HepG2 (cell line): ENCODE measurements around the gene PIM3. TPM values are rescaled to one million over a fixed set of nuclear protein-coding genes. Genes with fewer than 3 reads are reported as not detected.

ENCODE experiments used
- ATF7-NPFF ChIP-seq: sonication (generic); formaldehyde crosslinking; IDR thresholded peaks from 2 replicates; pipeline ENCODE4 v1.8.1; 2023; ENCODE audit warnings: mild to moderate bottlenecking, low read depth, missing genetic modification reagents, moderate library complexity
- JDP2 ChIP-seq: sonication (generic); formaldehyde crosslinking; IDR thresholded peaks from 2 replicates; pipeline ENCODE4 v1.8.1; 2022; ENCODE audit warnings: missing genetic modification reagents, borderline replicate concordance
- JUND ChIP-seq: sonication (generic); formaldehyde crosslinking; IDR thresholded peaks from 2 replicates; pipeline ENCODE4 v1.8.0; 2022; ENCODE audit warnings: mild to moderate bottlenecking, missing genetic modification reagents
- MBNL3 ChIP-seq: fragments of 250-450 bp; sonication (Bioruptor Pico); conservative IDR thresholded peaks from 2 replicates; pipeline ENCODE4 v1.8.0; 2022; ENCODE audit warnings: mild to moderate bottlenecking, inconsistent platforms
- MIXL1 ChIP-seq: IDR thresholded peaks from 2 replicates; pipeline ENCODE4 v1.6.1; 2016
- MTA3 ChIP-seq: sonication (generic); formaldehyde crosslinking; IDR thresholded peaks from 2 replicates; pipeline ENCODE4 v1.4.0; 2020; ENCODE audit warnings: missing genetic modification reagents
- NFYC ChIP-seq: IDR thresholded peaks from 2 replicates; pipeline ENCODE4 v1.6.1; 2016; ENCODE audit warnings: missing genetic modification reagents, missing compliant biosample characterization
- PAX8 ChIP-seq: sonication (generic); formaldehyde crosslinking; IDR thresholded peaks from 2 replicates; pipeline ENCODE4 v1.8.0; 2022; ENCODE audit warnings: mild to moderate bottlenecking, missing genetic modification reagents, borderline replicate concordance
- RFX3 ChIP-seq: IDR thresholded peaks from 2 replicates; pipeline ENCODE4 v1.6.1; 2016; ENCODE audit warnings: missing biosample characterization, missing genetic modification reagents
- ZBTB7B ChIP-seq: sonication (generic); formaldehyde crosslinking; IDR thresholded peaks from 2 replicates; pipeline ENCODE4 v1.4.0; 2020; ENCODE audit warnings: missing genetic modification reagents
- ZNF136 ChIP-seq: sonication (generic); formaldehyde crosslinking; IDR thresholded peaks from 2 replicates; pipeline ENCODE4 v1.8.1; 2022; ENCODE audit warnings: low read depth, mild to moderate bottlenecking, moderate library complexity, missing genetic modification reagents
- ZNF143 ChIP-seq: sonication (generic); formaldehyde crosslinking; IDR thresholded peaks from 2 replicates; pipeline ENCODE4 v1.4.0; 2020; ENCODE audit warnings: missing genetic modification reagents
- ZNF431 ChIP-seq: sonication (generic); formaldehyde crosslinking; IDR thresholded peaks from 2 replicates; pipeline ENCODE4 v1.9.0; 2022; ENCODE audit warnings: missing genetic modification reagents, low read depth, mild to moderate bottlenecking, borderline replicate concordance
- ZNF747 ChIP-seq: sonication (generic); formaldehyde crosslinking; IDR thresholded peaks from 2 replicates; pipeline ENCODE4 v1.8.1; 2023; ENCODE audit warnings: missing genetic modification reagents, mild to moderate bottlenecking, borderline replicate concordance
- polyA plus RNA-seq, 8 experiments: library from polyadenylated mRNA; depleted of rRNA in 3 of 8; stranded (reverse) in 7 of 8; unstranded in 1 of 8; fragments of >200 nt; fragmentation: Illumina TruSeq in 4 of 8; extraction: Trizol in 4 of 8; gene quantifications; 2 replicates each; pipeline versions ENCODE4 v1.2.1 to v1.2.3, GENCODE V29; 2011 to 2016; ENCODE audit warnings: low read depth in 4 of 8, missing spikeins in 1 of 8, mixed read lengths in 1 of 8; ENCODE audit not compliant: insufficient read depth in 1 of 8
- total RNA-seq, 5 experiments: library from RNA; depleted of rRNA; stranded (reverse); fragments of >200 nt; fragmentation: Illumina TruSeq; extraction: Trizol; gene quantifications; 2 replicates each; pipeline ENCODE4 v1.2.3, GENCODE V29; 2016; ENCODE audit warnings: low read depth in 1 of 5
- TF ChIP-seq, protein P1 (sequence below): sonication (generic); formaldehyde crosslinking; IDR thresholded peaks from 2 replicates; pipeline ENCODE4 v1.8.1; 2023; ENCODE audit warnings: missing genetic modification reagents, inconsistent platforms, borderline replicate concordance
- TF ChIP-seq, protein P2 (sequence below): sonication (generic); formaldehyde crosslinking; IDR thresholded peaks from 2 replicates; pipeline ENCODE4 v1.5.0; 2020; ENCODE audit warnings: mild to moderate bottlenecking, missing genetic modification reagents
- TF ChIP-seq, protein P3 (sequence below): sonication (generic); formaldehyde crosslinking; IDR thresholded peaks from 2 replicates; pipeline ENCODE4 v1.5.0; 2020; ENCODE audit warnings: missing genetic modification reagents
- TF ChIP-seq, protein P4 (sequence below), 2 experiments: sonication (generic) in 1 of 2; formaldehyde crosslinking in 1 of 2; IDR thresholded peaks; 2 replicates each; pipeline versions ENCODE4 v1.6.1 to v1.9.0; 2014 to 2022; ENCODE audit warnings: antibody characterized with exemption in 1 of 2, borderline replicate concordance in 1 of 2, inconsistent platforms in 1 of 2, low read depth in 1 of 2, missing genetic modification reagents in 1 of 2

PIM3 gene
- total and polyA plus RNA-seq, 2 of the 13 experiments (the other 11 are each of a cell fraction or from before 2014, with no cell fraction given) = 21.6 to 31.2 TPM

DNA sequence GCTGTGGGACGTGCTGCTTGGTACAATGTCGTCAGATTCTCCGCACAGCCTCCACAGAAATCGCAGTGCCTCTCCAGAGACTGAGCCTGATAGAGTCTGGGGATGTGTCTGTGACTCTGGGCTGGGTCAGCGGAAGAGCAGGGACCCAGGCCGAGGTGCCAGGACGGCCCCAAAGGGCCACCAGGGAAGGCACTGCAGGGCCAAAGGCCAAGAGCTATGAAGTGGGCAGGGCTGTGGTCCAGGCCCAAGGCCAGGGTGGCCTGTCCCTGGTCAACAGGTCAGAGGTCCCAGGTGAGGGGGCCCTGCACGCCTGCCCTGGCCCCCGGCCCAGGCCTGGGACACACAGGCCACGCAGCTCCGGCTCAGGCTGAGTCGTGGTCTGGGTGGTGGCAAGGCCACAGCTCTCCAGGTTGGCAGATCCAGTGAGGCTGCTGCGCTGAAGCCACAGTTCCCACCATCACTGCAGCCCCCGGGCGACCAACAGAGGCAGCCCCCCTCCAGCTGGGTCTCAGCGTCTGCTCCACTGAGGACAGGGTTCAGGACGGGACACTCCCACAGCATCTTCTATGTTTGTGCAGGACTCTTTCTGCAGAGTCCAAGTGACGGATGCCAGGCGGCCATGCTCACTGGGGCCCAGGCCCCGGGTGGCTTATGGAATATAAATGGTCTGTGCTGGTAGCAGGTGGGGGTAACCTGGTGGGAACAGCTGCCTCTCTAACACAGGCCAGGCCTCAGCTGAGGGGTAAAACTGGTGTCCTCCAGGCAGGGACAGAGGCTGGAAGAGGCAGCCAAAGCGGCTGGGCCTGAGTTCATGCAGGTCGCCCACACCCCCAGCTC lies 4.8 kb upstream of the PIM3 start (continued):
- TF ChIP-seq, protein P1, sequence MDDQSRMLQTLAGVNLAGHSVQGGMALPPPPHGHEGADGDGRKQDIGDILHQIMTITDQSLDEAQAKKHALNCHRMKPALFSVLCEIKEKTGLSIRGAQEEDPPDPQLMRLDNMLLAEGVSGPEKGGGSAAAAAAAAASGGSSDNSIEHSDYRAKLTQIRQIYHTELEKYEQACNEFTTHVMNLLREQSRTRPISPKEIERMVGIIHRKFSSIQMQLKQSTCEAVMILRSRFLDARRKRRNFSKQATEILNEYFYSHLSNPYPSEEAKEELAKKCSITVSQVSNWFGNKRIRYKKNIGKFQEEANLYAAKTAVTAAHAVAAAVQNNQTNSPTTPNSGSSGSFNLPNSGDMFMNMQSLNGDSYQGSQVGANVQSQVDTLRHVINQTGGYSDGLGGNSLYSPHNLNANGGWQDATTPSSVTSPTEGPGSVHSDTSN (CRISPR knock-in tag) = no peak
- TF ChIP-seq ZNF747 (CRISPR knock-in tag) (no peak), MTA3 (CRISPR knock-in tag) (no peak), RFX3 (CRISPR knock-in tag) (no peak), ZNF136 (CRISPR knock-in tag) (no peak), JDP2 (CRISPR knock-in tag) (no peak), JUND (CRISPR knock-in tag) (no peak), MBNL3 (CRISPR knock-in tag) (no peak), ZNF143 (CRISPR knock-in tag) (no peak), NFYC (CRISPR knock-in tag) (no peak), PAX8 (CRISPR knock-in tag) (no peak), MIXL1 (no peak), ATF7-NPFF (peak; percentile 68; the same call in 1 of the 2 replicates), ZBTB7B (0 out of 2 replicates have a peak, but pooled peaks have one; percentile 74), ZNF431 (CRISPR knock-in tag) (no peak)
- TF ChIP-seq, protein P2, sequence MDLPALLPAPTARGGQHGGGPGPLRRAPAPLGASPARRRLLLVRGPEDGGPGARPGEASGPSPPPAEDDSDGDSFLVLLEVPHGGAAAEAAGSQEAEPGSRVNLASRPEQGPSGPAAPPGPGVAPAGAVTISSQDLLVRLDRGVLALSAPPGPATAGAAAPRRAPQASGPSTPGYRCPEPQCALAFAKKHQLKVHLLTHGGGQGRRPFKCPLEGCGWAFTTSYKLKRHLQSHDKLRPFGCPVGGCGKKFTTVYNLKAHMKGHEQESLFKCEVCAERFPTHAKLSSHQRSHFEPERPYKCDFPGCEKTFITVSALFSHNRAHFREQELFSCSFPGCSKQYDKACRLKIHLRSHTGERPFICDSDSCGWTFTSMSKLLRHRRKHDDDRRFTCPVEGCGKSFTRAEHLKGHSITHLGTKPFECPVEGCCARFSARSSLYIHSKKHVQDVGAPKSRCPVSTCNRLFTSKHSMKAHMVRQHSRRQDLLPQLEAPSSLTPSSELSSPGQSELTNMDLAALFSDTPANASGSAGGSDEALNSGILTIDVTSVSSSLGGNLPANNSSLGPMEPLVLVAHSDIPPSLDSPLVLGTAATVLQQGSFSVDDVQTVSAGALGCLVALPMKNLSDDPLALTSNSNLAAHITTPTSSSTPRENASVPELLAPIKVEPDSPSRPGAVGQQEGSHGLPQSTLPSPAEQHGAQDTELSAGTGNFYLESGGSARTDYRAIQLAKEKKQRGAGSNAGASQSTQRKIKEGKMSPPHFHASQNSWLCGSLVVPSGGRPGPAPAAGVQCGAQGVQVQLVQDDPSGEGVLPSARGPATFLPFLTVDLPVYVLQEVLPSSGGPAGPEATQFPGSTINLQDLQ (CRISPR knock-in tag) = no peak
- TF ChIP-seq, protein P3, sequence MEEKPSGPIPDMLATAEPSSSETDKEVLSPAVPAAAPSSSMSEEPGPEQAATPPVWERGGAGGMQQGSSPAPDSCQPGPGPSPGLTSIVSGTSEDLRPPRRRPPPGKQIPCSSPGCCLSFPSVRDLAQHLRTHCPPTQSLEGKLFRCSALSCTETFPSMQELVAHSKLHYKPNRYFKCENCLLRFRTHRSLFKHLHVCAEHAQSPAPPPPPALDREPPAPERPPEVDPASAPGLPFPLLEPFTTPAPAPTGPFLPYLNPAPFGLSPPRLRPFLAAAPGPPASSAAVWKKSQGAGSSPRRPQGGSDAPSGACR = 0 out of 2 replicates have a peak, but pooled peaks have one; percentile 41
- TF ChIP-seq, protein P4, sequence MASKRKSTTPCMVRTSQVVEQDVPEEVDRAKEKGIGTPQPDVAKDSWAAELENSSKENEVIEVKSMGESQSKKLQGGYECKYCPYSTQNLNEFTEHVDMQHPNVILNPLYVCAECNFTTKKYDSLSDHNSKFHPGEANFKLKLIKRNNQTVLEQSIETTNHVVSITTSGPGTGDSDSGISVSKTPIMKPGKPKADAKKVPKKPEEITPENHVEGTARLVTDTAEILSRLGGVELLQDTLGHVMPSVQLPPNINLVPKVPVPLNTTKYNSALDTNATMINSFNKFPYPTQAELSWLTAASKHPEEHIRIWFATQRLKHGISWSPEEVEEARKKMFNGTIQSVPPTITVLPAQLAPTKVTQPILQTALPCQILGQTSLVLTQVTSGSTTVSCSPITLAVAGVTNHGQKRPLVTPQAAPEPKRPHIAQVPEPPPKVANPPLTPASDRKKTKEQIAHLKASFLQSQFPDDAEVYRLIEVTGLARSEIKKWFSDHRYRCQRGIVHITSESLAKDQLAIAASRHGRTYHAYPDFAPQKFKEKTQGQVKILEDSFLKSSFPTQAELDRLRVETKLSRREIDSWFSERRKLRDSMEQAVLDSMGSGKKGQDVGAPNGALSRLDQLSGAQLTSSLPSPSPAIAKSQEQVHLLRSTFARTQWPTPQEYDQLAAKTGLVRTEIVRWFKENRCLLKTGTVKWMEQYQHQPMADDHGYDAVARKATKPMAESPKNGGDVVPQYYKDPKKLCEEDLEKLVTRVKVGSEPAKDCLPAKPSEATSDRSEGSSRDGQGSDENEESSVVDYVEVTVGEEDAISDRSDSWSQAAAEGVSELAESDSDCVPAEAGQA (IDR thresholded peaks at IDR 0.05; ENCODE audit: low read depth) = no peak
- TF ChIP-seq, protein P4 (CRISPR knock-in tag; IDR thresholded peaks at IDR 0.05; ENCODE audit: borderline replicate concordance) = no peak
